Astrocyte (in vitro differentiated cells and primary cell): ENCODE results near the gene CLNK. TPM values are rescaled to one million over a fixed set of nuclear protein-coding genes. Genes with fewer than 3 reads are reported as not detected.
A peak's percentile ranks its signal among the peaks of the same experiment; 100 is the strongest.

Experiments used
- DNase-seq: peaks from one replicate; pipeline ENCODE4 v3.0.0-alpha.2; 2010; ENCODE audit warnings: low read depth
- FAIRE-seq: peaks from 2 replicates; lab custom pipeline; 2011; peaks lifted over from hg19 to GRCh38; lab: Jason Lieb, UNC
- H2AFZ ChIP-seq: 2 replicates; pipeline ENCODE4 v1.6.0; 2012; ENCODE audit warnings: low read depth, low read length, inconsistent platforms
- H3K27ac ChIP-seq: 2 replicates; pipeline ENCODE4 v1.5.1; 2011; ENCODE audit warnings: low read depth, low read length, inconsistent platforms
- H3K27me3 ChIP-seq: 2 replicates; pipeline ENCODE4 v1.6.0; 2011; ENCODE audit warnings: low read length, inconsistent platforms; ENCODE audit not compliant: insufficient read depth
- H3K36me3 ChIP-seq: 2 replicates; pipeline ENCODE4 v1.5.1; 2011; ENCODE audit warnings: low read length, inconsistent platforms; ENCODE audit not compliant: insufficient read depth
- H3K4me1 ChIP-seq: 2 replicates; pipeline ENCODE4 v1.5.1; 2011; ENCODE audit warnings: low read length, inconsistent platforms; ENCODE audit not compliant: insufficient read depth
- H3K4me2 ChIP-seq: 2 replicates; pipeline ENCODE4 v1.6.0; 2012; ENCODE audit warnings: low read length, inconsistent platforms
- H3K4me3 ChIP-seq: 2 replicates; pipeline ENCODE4 v1.5.1; 2011; ENCODE audit warnings: low read depth, mild to moderate bottlenecking, low read length, inconsistent platforms; ENCODE audit not compliant: insufficient read depth
- H3K79me2 ChIP-seq: 2 replicates; pipeline ENCODE4 v1.6.0; 2012; ENCODE audit warnings: mild to moderate bottlenecking, low read length, inconsistent platforms; ENCODE audit not compliant: insufficient read depth
- H3K9ac ChIP-seq: 2 replicates; pipeline ENCODE4 v1.6.0; 2012; ENCODE audit warnings: mild to moderate bottlenecking, low read length, inconsistent platforms
- H3K9me3 ChIP-seq: 2 replicates; pipeline ENCODE4 v1.5.1; 2012; ENCODE audit warnings: low read depth, mild to moderate bottlenecking, low read length, inconsistent platforms; ENCODE audit not compliant: insufficient read depth
- H4K20me1 ChIP-seq: 2 replicates; pipeline ENCODE4 v1.6.0; 2012; ENCODE audit warnings: low read length, inconsistent platforms; ENCODE audit not compliant: insufficient read depth
- H3K27ac Mint-ChIP-seq: one replicate; pipeline ENCODE4 v1.8.0; 2021; ENCODE audit warnings: mild to moderate bottlenecking, mixed read lengths; ENCODE audit not compliant: unreplicated experiment
- H3K27me3 Mint-ChIP-seq: one replicate; pipeline ENCODE4 v1.8.0; 2021; ENCODE audit warnings: low read depth, mixed read lengths; ENCODE audit not compliant: unreplicated experiment
- H3K36me3 Mint-ChIP-seq: one replicate; pipeline ENCODE4 v1.8.0; 2021; ENCODE audit warnings: low read depth, mixed read lengths; ENCODE audit not compliant: unreplicated experiment
- H3K4me1 Mint-ChIP-seq: one replicate; pipeline ENCODE4 v1.8.0; 2021; ENCODE audit warnings: low read depth, mixed read lengths; ENCODE audit not compliant: unreplicated experiment
- H3K4me3 Mint-ChIP-seq: one replicate; pipeline ENCODE4 v1.8.0; 2021; ENCODE audit warnings: mild to moderate bottlenecking, moderate library complexity, mixed read lengths; ENCODE audit not compliant: unreplicated experiment
- H3K9me3 Mint-ChIP-seq: one replicate; pipeline ENCODE4 v1.8.0; 2021; ENCODE audit warnings: mild to moderate bottlenecking, mixed read lengths; ENCODE audit not compliant: unreplicated experiment
- CTCF ChIP-seq: IDR thresholded peaks from 2 replicates; pipeline ENCODE4 v1.5.1; 2011; ENCODE audit warnings: low read depth, mild to moderate bottlenecking, inconsistent platforms, low read length, moderate library complexity; ENCODE audit not compliant: insufficient read depth
- EZH2 ChIP-seq: IDR thresholded peaks from 2 replicates; pipeline ENCODE4 v1.6.1; 2012; ENCODE audit warnings: mild to moderate bottlenecking, low read length, inconsistent platforms; ENCODE audit not compliant: insufficient read depth
- total RNA-seq: library from RNA; stranded (reverse); gene quantifications from 2 replicates; pipeline ENCODE4 v1.2.1, GENCODE V29; 2021

The CLNK gene
- total RNA-seq, 1 donor from 2014 or later, result not detected

- H3K27ac ChIP-seq, result no peak overlapping the region
- H4K20me1 ChIP-seq, result no peaks in the 10 kb centered on the region
- Mint-ChIP-seq H3K36me3 (peaks cover 14% of the 10 kb centered on the region), H3K27me3 (peaks cover 55% of the 10 kb centered on the region), H3K9me3 (peaks cover 23% of the 10 kb centered on the region), H3K4me1 (peaks cover 1% of the 10 kb centered on the region), H3K4me3 (peak overlapping the region; percentile 17), H3K27ac (no peak overlapping the region)
- peak overlapping the region; percentile 35 for H3K4me3 ChIP-seq
- H3K36me3 ChIP-seq, result no peaks in the 10 kb centered on the region
- peaks cover 10% of the 10 kb centered on the region for H3K4me1 ChIP-seq
- H3K9me3 ChIP-seq, result peaks cover 4% of the 10 kb centered on the region
- H3K4me2 ChIP-seq, result peak overlapping the region; percentile 85
- no peak for DNase-seq
- peaks cover 13% of the 10 kb centered on the region for H3K79me2 ChIP-seq
- peaks cover 11% of the 10 kb centered on the region for H3K27me3 ChIP-seq
- no peak for TF ChIP-seq EZH2
- no peak for FAIRE-seq
- no peak overlapping the region for H3K9ac ChIP-seq
- peak overlapping the region; percentile 82 for H2AFZ ChIP-seq
Observed at GRCh38 chr4:10460313-10461047, 224.1 kb downstream of the CLNK start.

- Histone ChIP-seq H3K79me2 (peaks cover 24% of the 10 kb centered on the region), H3K9me3 (peaks cover 4% of the 10 kb centered on the region), H3K4me1 (peaks cover 10% of the 10 kb centered on the region), H3K36me3 (peaks cover 4% of the 10 kb centered on the region), H3K27me3 (peaks cover 11% of the 10 kb centered on the region), H3K4me2 (no peak overlapping the region), H3K4me3 (no peak overlapping the region), H3K9ac (no peak overlapping the region), H2AFZ (no peak overlapping the region), H4K20me1 (peaks cover 11% of the 10 kb centered on the region), H3K27ac (no peak overlapping the region)
- Mint-ChIP-seq H3K4me3 (no peak overlapping the region), H3K27me3 (peaks cover 50% of the 10 kb centered on the region), H3K9me3 (peaks cover 22% of the 10 kb centered on the region), H3K36me3 (peaks cover 16% of the 10 kb centered on the region), H3K4me1 (peaks cover 9% of the 10 kb centered on the region), H3K27ac (no peak overlapping the region)
- TF ChIP-seq EZH2 (no peak), CTCF (no peak)
- DNase-seq (no peak), FAIRE-seq (no peak)
Observed at GRCh38 chr4:10459305-10459704, 225.3 kb downstream of the CLNK start.

- Histone ChIP-seq H3K4me3 (no peak overlapping the region), H4K20me1 (peaks cover 13% of the 10 kb centered on the region), H3K4me2 (no peak overlapping the region), H3K27ac (no peak overlapping the region), H3K36me3 (peaks cover 9% of the 10 kb centered on the region), H3K4me1 (peaks cover 10% of the 10 kb centered on the region), H3K79me2 (peaks cover 34% of the 10 kb centered on the region), H3K9me3 (peaks cover 4% of the 10 kb centered on the region), H3K27me3 (peaks cover 11% of the 10 kb centered on the region), H2AFZ (peak overlapping the region; percentile 96), H3K9ac (no peak overlapping the region)
- TF ChIP-seq CTCF (no peak), EZH2 (no peak)
- H3K4me1 Mint-ChIP-seq, result peaks cover 9% of the 10 kb centered on the region
- peaks cover 22% of the 10 kb centered on the region for H3K9me3 Mint-ChIP-seq
- peaks cover 21% of the 10 kb centered on the region for H3K36me3 Mint-ChIP-seq
- H3K4me3 Mint-ChIP-seq, result peak overlapping the region; percentile 74
- H3K27me3 Mint-ChIP-seq, result peaks cover 41% of the 10 kb centered on the region
- DNase-seq (no peak), FAIRE-seq (no peak)
- no peak overlapping the region for H3K27ac Mint-ChIP-seq
Observed at GRCh38 chr4:10458177-10458576, 226.4 kb downstream of the CLNK start.
